Lower leg skin (tissue), 3 donors: ENCODE data around the gene MTUS2.

Experiments used
- CTCF ChIP-seq, 3 donors: fragments of 450-650 bp; IDR thresholded peaks; one replicate each; pipeline ENCODE4 v1.5.1; 2016; ENCODE audit warnings: antibody characterized with exemption in 3 of 3, mild to moderate bottlenecking in 3 of 3, moderate library complexity in 2 of 3
- POLR2A ChIP-seq, 2 donors: fragments of 450-650 bp; IDR thresholded peaks; one replicate each; pipeline ENCODE4 v1.6.1; 2016 to 2017; ENCODE audit warnings: antibody characterized with exemption in 2 of 2, mild to moderate bottlenecking in 1 of 2, moderate library complexity in 1 of 2

GRCh38 chr13:28872427-28873176 lies 52.5 kb downstream of the MTUS2 start:
- TF ChIP-seq CTCF (IDR thresholded peaks at IDR 0.05), result no peak
- TF ChIP-seq POLR2A (IDR thresholded peaks at IDR 0.05), result no peak
